B cell (primary cell): ENCODE measurements around the gene RAPGEF5. TPM values are rescaled to one million over a fixed set of nuclear protein-coding genes. Genes with fewer than 3 reads are reported as not detected.

ENCODE experiments used
- ATAC-seq: fragments of 200-7000 bp; cut with Tn5 transposase; one replicate; pipeline ENCODE4 v1.10.0; 2021; ENCODE audit warnings: low read depth, mild to moderate bottlenecking, moderate number of reproducible peaks, moderate library complexity
- CTCF ChIA-PET: fragments of 350-600 bp; sonication (Branson Sonifier 250); formaldehyde crosslinking; loops from one replicate; lab custom pipeline; 2021; ENCODE audit warnings: antibody characterized with exemption, inconsistent platforms; lab: Charles Lee
- POLR2A ChIA-PET: fragments of 350-600 bp; sonication (Branson Sonifier 250); formaldehyde crosslinking; loops from one replicate; lab custom pipeline; 2021; ENCODE audit warnings: antibody characterized with exemption; lab: Charles Lee
- DNase-seq: peaks from one replicate; pipeline ENCODE4 v3.0.0; 2013
- H2AFZ ChIP-seq: 2 replicates; pipeline ENCODE4 v1.6.1; 2012; ENCODE audit warnings: mild to moderate bottlenecking, low read depth, low read length; ENCODE audit not compliant: insufficient read depth, poor library complexity, severe bottlenecking
- H3K27ac ChIP-seq, 2 donors: 1 replicate in 1 of 2; 2 replicates in 1 of 2; pipeline ENCODE4 v1.5.1; 2012 to 2013; ENCODE audit warnings: low read length in 2 of 2, mild to moderate bottlenecking in 2 of 2, moderate library complexity in 1 of 2
- H3K27me3 ChIP-seq, 4 experiments: fragments of 200-600 bp in 1 of 4; sonication (generic) in 1 of 4; replicated peaks in 1 of 4; 1 replicate in 2 of 4; 2 replicates in 2 of 4; pipeline versions ENCODE4 v1.6.1 to v1.7.0; 2013 to 2016; ENCODE audit warnings: low read length in 3 of 4, mild to moderate bottlenecking in 2 of 4, mixed read lengths in 1 of 4, moderate library complexity in 1 of 4; ENCODE audit not compliant: insufficient read depth in 4 of 4, control insufficient read depth in 3 of 4; ENCODE audit errors: control extremely low read depth in 1 of 4
- H3K36me3 ChIP-seq, 2 experiments: replicated peaks in 1 of 2; 1 replicate in 1 of 2; 2 replicates in 1 of 2; pipeline versions ENCODE4 v1.6.1 to v1.7.1; 2013; ENCODE audit warnings: low read length in 1 of 2; ENCODE audit not compliant: insufficient read depth in 2 of 2, control insufficient read depth in 1 of 2; ENCODE audit errors: control extremely low read depth in 1 of 2, extremely low read depth in 1 of 2
- H3K4me1 ChIP-seq, 2 donors: fragments of 200-600 bp in 1 of 2; sonication (generic) in 1 of 2; 1 replicate in 1 of 2; 2 replicates in 1 of 2; pipeline versions ENCODE4 v1.5.1 to v1.6.1; 2013 to 2017; ENCODE audit warnings: low read length in 2 of 2; ENCODE audit not compliant: control insufficient read depth in 2 of 2, insufficient read depth in 2 of 2
- H3K4me2 ChIP-seq: replicated peaks from 2 replicates; pipeline ENCODE3; 2012; ENCODE audit warnings: mild to moderate bottlenecking, low read depth, low read length; ENCODE audit not compliant: poor library complexity, severe bottlenecking
- H3K4me3 ChIP-seq, 5 experiments: fragments of 200-600 bp in 1 of 5; sonication (generic) in 1 of 5; 1 replicate in 3 of 5; 2 replicates in 2 of 5; pipeline versions ENCODE4 v1.5.1 to v1.7.0; 2011 to 2016; ENCODE audit warnings: low read length in 4 of 5, mild to moderate bottlenecking in 4 of 5, low read depth in 2 of 5, control low read depth in 1 of 5, moderate library complexity in 1 of 5; ENCODE audit not compliant: insufficient read depth in 1 of 5; ENCODE audit errors: control extremely low read depth in 1 of 5, extremely low read depth in 1 of 5
- H3K79me2 ChIP-seq: fragments of 200-600 bp; sonication (generic); one replicate; pipeline ENCODE4 v1.6.0; 2016; ENCODE audit warnings: low read length; ENCODE audit not compliant: control insufficient read depth, insufficient read depth
- H3K9ac ChIP-seq: fragments of 200-600 bp; sonication (generic); 2 replicates; pipeline ENCODE4 v1.6.1; 2017; ENCODE audit warnings: mild to moderate bottlenecking, low read length, moderate library complexity
- H3K9me3 ChIP-seq, 3 donors: one replicate each; pipeline versions ENCODE4 v1.6.1 to v1.7.1; 2013; ENCODE audit warnings: low read length in 2 of 3; ENCODE audit not compliant: control insufficient read depth in 2 of 3, insufficient read depth in 1 of 3; ENCODE audit errors: control extremely low read depth in 1 of 3
- H4K20me1 ChIP-seq: 2 replicates; pipeline ENCODE4 v1.6.0; 2012; ENCODE audit warnings: mild to moderate bottlenecking, low read length; ENCODE audit not compliant: insufficient read depth, control insufficient read depth, poor library complexity, severe bottlenecking
- H3K27ac Mint-ChIP-seq: one replicate; pipeline ENCODE4 v1.8.0; 2021; ENCODE audit warnings: mixed read lengths
- H3K27me3 Mint-ChIP-seq: one replicate; pipeline ENCODE4 v1.8.0; 2021; ENCODE audit warnings: mixed read lengths
- H3K4me1 Mint-ChIP-seq: one replicate; pipeline ENCODE4 v1.8.0; 2021; ENCODE audit warnings: mixed read lengths
- H3K4me3 Mint-ChIP-seq: one replicate; pipeline ENCODE4 v1.8.0; 2021; ENCODE audit warnings: mixed read lengths
- H3K9me3 Mint-ChIP-seq: one replicate; pipeline ENCODE4 v1.8.0; 2022; ENCODE audit warnings: mixed read lengths; ENCODE audit not compliant: insufficient read depth
- EZH2 ChIP-seq: IDR thresholded peaks from 2 replicates; pipeline ENCODE4 v1.6.1; 2012; ENCODE audit warnings: borderline replicate concordance, low read depth, mild to moderate bottlenecking, moderate library complexity, low read length; ENCODE audit not compliant: insufficient read depth, poor library complexity, severe bottlenecking
- WGBS: methylation state at CpG from one replicate; pipeline ENCODE4 v1.1.5; 2013; ENCODE audit warnings: missing lambda C conversion rate; ENCODE audit not compliant: insufficient coverage; 5-methylcytosine and 5-hydroxymethylcytosine counted together
- intact Hi-C: fragments of 100-400 bp; cut with micrococcal nuclease; formaldehyde crosslinking; loops from one replicate; pipeline ENCODE4 v1.10.0; 2022
- polyA plus RNA-seq: library from polyadenylated mRNA; depleted of rRNA; stranded (reverse); fragments of >200 nt; gene quantifications from 2 replicates; pipeline ENCODE4 v1.2.3, GENCODE V29; 2012
- total RNA-seq, 2 donors: library from RNA; stranded (reverse); fragments of 120-200 nt in 1 of 2; gene quantifications; 1 replicate in 1 of 2; 2 replicates in 1 of 2; pipeline versions ENCODE4 v1.2.3 to v1.2.4, GENCODE V29; 2013 to 2022
- TF ChIP-seq, protein P1 (sequence below): fragments of 200-600 bp; IDR thresholded peaks from one replicate; pipeline ENCODE4 v1.8.0; 2022; ENCODE audit warnings: antibody characterized with exemption, mild to moderate bottlenecking

RAPGEF5 gene
- total and polyA plus RNA-seq, 2 donors (not counting 1 experiment from before 2014, with no cell fraction given) = 1.5 to 37.6 TPM

DNA sequence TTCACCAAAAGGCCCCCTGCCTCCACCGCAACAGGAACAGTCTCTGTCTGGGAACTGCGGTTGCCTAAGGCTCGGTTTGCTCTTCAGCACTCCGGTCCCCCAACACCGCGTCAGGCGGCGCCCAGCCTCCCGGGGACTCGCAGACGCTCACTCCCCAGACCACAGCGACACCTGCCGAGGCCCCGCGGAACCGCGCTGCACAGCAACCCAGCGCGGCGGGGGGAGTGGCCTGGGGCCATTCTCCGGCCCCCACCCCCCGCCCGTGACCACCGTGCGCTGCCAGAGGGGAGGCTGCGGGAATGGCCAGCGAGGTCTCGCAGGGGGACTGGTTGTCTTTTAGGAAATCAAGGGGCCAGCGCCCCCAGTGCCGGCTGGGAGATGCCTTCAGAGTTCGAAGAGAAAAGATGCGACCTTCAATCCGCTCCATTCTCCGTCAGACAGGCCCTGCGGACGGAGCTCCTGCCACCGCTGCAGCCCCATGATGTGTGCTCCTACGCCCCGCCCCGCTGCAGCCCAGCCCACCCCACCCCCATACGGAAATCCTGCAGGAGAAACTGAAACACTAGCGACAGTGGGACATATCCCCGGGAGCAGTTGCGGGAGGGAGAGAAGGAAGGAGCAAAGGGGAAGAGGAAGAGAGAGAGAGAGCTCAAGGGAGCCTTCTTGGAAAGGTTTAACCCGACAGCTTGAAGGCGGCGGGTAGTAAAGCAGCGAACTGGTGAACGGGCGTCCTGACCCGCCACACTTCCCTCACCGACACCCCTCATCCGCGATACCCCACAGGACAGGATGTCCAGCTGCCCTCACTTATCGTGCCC is 273.9 kb downstream of the RAPGEF5 start:
- Histone ChIP-seq H3K4me2 (peak overlapping the region; percentile 87), H3K79me2 (no peaks in the 10 kb centered on the region), H3K4me3 (peak overlapping the region; percentile 58 to 80 (median 72)), H3K27ac (peak overlapping the region; percentile 63 to 68), H3K9ac (peak overlapping the region; percentile 68), H3K36me3 (no peaks in the 10 kb centered on the region), H3K27me3 (peaks cover 0 to 11% (median 7%) of the 10 kb centered on the region in 4 experiments), H2AFZ (peak overlapping the region; percentile 83), H4K20me1 (no peaks in the 10 kb centered on the region), H3K9me3 (peaks cover 0 to 3% (median 0%) of the 10 kb centered on the region in 3 donors), H3K4me1 (peaks cover 8 to 14% of the 10 kb centered on the region in 2 donors)
- Mint-ChIP-seq H3K4me3 (peak overlapping the region; percentile 94), H3K27me3 (peaks cover 25% of the 10 kb centered on the region), H3K4me1 (peaks cover 18% of the 10 kb centered on the region), H3K27ac (peak overlapping the region; percentile 90), H3K9me3 (no peaks in the 10 kb centered on the region)
- CTCF ChIA-PET = interaction anchor here (0.6 to 2.3 kb wide), 26 partner anchors 8 to 1484 kb away, joined by 3 to 11 read pairs (median 4); no protein-coding TSS in a partner anchor
- DNase-seq (peak; percentile 92), ATAC-seq (peak; percentile 97)
- TF ChIP-seq EZH2 = no peak
- TF ChIP-seq, protein P1, sequence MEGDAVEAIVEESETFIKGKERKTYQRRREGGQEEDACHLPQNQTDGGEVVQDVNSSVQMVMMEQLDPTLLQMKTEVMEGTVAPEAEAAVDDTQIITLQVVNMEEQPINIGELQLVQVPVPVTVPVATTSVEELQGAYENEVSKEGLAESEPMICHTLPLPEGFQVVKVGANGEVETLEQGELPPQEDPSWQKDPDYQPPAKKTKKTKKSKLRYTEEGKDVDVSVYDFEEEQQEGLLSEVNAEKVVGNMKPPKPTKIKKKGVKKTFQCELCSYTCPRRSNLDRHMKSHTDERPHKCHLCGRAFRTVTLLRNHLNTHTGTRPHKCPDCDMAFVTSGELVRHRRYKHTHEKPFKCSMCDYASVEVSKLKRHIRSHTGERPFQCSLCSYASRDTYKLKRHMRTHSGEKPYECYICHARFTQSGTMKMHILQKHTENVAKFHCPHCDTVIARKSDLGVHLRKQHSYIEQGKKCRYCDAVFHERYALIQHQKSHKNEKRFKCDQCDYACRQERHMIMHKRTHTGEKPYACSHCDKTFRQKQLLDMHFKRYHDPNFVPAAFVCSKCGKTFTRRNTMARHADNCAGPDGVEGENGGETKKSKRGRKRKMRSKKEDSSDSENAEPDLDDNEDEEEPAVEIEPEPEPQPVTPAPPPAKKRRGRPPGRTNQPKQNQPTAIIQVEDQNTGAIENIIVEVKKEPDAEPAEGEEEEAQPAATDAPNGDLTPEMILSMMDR = peak; percentile 98
- POLR2A ChIA-PET = interaction anchor here (0.6 to 1.2 kb wide), 3 partner anchors 126 to 459 kb away, joined by 3 to 7 read pairs (median 3); partner anchors contain the start of gene CDCA7L
- WGBS = under 1% methylated on average over 48 of the region's 55 CpGs
- intact Hi-C loops = loop anchor here (1.0 to 10.0 kb wide), 5 partner anchors 82 to 1024 kb away; partner anchors contain the start of genes CDCA7L and KLHL7
